Mesodermal cell (in vitro differentiated cells): Measurements from ENCODE around the gene MED26.

Experiments used
- H3K27ac ChIP-seq: 2 replicates; pipeline ENCODE4 v1.7.0; 2013; ENCODE audit warnings: mild to moderate bottlenecking, low read depth, low read length, moderate library complexity; ENCODE audit not compliant: severe bottlenecking
- H3K36me3 ChIP-seq: 2 replicates; pipeline ENCODE4 v1.7.1; 2013; ENCODE audit warnings: mild to moderate bottlenecking, low read length, moderate library complexity; ENCODE audit not compliant: control insufficient read depth, insufficient read depth
- H3K4me1 ChIP-seq: one replicate; pipeline ENCODE4 v1.7.1; 2013; ENCODE audit warnings: mild to moderate bottlenecking, low read length; ENCODE audit not compliant: insufficient read depth, control insufficient read depth, poor library complexity, severe bottlenecking
- H3K4me3 ChIP-seq: 2 replicates; pipeline ENCODE4 v1.7.0; 2013; ENCODE audit warnings: low read length, control low read depth, mild to moderate bottlenecking; ENCODE audit not compliant: insufficient read depth, poor library complexity, severe bottlenecking; ENCODE audit errors: extremely low read depth
- H3K9me3 ChIP-seq: 2 replicates; pipeline ENCODE4 v1.7.1; 2013; ENCODE audit warnings: mild to moderate bottlenecking, low read length, moderate library complexity; ENCODE audit not compliant: control insufficient read depth
- WGBS, 2 experiments: methylation state at CpG; one replicate each; pipeline ENCODE4 v1.1.5; 2013; ENCODE audit warnings: missing lambda C conversion rate in 2 of 2; ENCODE audit not compliant: insufficient coverage in 2 of 2; 5-methylcytosine and 5-hydroxymethylcytosine counted together

MED26 gene

GRCh38 chr19:16524991-16525734, 102.8 kb downstream of the MED26 start:
- Histone ChIP-seq H3K4me1 (no peaks in the 10 kb centered on the region), H3K4me3 (no peak overlapping the region), H3K27ac (no peak overlapping the region), H3K9me3 (no peaks in the 10 kb centered on the region), H3K36me3 (peaks cover 99% of the 10 kb centered on the region)
- 98% methylated on average over 44 to 50 of the region's 54 CpGs for WGBS, 2 experiments
